GM20000 (cell line): ENCODE results near the gene PAK3.

Experiments used
- DNase-seq: peaks from one replicate; pipeline ENCODE4 v3.0.0; 2012; ENCODE audit warnings: low spot score
- TF ChIP-seq, protein P1 (sequence below): IDR thresholded peaks from 2 replicates; pipeline ENCODE4 v1.5.1; 2012; ENCODE audit warnings: mild to moderate bottlenecking, control low read depth; ENCODE audit errors: extremely low read depth, missing control alignments

PAK3 gene

DNA sequence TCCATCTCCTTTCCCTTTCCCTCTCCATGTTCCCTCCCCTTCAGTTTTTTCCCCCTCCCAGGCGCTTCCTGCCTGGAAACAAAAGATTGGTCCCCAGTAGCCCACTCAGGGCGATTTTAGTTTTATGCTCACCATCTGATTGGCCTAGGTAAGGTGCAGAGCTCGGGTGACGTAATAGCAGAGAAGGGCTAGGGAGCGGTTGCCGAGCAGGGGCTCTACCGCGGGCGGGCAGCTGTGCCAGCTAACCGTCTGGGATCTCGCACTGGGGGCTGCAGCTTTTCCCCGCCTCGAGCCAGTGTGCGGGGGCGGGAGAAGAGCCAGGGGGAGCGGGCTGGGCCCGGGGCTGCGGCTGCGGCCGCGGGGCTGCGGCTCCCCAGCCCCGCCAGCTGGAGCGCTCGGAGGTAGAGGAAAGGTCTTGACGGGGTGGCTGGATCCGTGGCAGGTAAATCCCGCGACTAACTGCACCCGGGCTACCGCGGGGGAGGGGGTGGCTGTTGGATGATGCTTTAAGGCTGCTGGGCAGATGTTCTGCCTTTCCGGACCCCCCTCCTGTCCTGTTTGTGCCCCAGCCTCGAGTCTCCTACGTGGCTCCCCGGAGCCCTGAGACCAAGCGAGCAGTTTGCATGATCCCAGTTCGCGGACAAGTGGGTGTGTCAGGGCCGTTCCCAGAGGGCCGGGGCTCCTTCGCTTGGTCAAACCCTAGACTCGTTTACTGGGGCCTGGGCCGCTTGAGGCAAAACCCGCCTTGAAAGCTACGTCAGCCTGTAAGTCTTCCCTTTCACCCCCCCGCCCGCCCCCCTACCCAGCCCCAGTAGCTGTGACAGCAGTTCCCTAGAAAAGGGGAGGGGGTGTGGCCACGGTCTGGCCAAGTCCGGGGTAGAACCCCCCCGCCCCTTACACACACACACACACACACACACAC lies at the start of gene PAK3:
Gene PAK3 (plus strand): TSS at position 218 of the 922 bp plus-strand sequence. CDS start 26,913 bp downstream, outside the sequence.
- no peak for DNase-seq
- TF ChIP-seq, protein P1, sequence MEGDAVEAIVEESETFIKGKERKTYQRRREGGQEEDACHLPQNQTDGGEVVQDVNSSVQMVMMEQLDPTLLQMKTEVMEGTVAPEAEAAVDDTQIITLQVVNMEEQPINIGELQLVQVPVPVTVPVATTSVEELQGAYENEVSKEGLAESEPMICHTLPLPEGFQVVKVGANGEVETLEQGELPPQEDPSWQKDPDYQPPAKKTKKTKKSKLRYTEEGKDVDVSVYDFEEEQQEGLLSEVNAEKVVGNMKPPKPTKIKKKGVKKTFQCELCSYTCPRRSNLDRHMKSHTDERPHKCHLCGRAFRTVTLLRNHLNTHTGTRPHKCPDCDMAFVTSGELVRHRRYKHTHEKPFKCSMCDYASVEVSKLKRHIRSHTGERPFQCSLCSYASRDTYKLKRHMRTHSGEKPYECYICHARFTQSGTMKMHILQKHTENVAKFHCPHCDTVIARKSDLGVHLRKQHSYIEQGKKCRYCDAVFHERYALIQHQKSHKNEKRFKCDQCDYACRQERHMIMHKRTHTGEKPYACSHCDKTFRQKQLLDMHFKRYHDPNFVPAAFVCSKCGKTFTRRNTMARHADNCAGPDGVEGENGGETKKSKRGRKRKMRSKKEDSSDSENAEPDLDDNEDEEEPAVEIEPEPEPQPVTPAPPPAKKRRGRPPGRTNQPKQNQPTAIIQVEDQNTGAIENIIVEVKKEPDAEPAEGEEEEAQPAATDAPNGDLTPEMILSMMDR: no peak

DNA sequence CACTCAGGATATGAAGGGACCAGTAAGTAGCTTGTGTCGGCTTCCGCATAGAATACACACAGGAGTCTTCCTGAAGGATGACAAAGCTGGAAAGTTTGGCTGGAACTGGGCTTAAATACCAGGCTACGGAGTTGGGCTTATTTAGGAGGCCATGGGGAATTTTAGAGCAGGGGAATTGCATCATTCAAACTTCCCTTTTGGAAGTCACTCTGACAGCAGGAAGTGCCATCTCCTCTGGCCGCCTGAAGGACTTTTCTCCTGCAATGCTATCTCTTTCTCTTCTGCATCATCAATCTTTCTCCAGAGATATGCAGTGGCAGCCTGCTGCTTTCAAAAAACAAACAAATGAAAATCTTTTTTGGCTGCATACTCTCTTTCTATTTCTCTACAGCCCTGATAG lies 48.4 kb upstream of the PAK3 start:
- no peak for DNase-seq
- TF ChIP-seq, protein P1: no peak

DNA sequence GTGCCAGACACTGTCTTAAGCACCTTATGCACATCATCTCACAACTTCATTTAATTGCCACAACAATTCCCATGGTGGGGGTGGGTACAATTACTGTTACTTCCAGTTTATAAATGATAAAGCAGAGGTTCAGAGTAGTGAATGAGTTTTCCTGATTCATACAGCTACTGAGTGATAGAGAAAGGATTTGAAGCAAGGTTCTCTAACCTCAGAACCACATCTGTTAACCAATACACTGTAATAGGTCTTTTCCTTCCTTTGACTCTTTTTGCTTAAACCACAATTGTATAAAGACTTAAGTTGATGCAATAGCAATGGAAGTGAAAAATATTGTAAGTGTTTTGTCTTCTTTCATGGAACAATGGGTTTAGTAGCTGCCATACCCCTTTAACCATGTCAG lies 43.5 kb upstream of the PAK3 start:
- DNase-seq: no peak
- TF ChIP-seq, protein P1: no peak

DNA sequence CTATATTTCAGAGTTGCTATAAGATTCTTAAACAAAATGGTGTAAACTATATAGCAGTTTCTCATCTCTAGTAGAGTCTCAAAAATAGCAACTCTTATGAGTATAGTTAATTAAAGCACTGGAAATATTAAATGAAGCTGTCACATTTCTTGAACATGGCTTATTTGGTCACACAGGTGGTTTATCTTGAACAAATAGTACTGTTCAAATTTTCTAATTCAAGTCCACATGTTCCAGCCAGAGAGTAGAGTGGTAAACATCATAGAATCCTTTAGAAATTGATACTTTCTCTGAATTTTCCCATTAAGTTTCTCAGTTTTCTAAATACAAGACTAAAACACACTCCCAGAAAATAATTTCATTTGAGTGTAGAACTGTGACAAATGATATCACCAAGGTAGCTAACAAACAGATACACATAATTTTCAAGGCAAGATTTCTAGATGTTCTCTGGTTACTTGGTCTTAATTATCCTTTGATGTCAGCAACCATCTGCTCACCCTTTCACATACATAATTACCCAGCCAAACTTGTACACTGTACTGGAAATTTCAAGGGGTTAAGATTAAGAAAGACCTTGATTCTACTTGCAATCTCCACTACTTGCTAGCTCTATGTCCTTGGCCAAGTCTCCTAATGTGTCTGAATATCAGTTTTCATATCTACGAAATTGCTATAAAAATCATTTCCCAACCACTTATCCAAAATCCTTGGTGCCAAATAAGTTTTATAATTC lies 24.3 kb upstream of the PAK3 start:
- DNase-seq: no peak
- TF ChIP-seq, protein P1: no peak

DNA sequence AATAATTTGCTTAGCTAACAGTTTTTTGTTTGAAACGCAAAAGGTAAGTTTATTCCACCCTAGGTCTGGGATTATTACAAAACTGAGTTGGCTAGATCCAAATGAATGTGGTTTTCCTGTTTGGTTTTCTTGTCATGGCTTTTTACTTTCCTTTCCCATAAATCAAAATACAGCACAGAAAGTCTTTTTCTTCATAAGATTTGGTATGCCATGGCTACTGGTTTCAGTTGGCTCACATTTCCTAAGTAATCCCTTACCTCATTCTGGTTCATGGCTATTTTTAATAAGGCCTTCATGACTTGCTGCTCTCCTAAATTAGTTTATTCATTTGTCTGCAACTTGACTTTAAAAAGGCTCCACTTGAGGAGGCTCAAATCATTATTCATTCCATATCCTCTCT lies 12.9 kb upstream of the PAK3 start:
- DNase-seq: no peak
- TF ChIP-seq, protein P1: no peak

DNA sequence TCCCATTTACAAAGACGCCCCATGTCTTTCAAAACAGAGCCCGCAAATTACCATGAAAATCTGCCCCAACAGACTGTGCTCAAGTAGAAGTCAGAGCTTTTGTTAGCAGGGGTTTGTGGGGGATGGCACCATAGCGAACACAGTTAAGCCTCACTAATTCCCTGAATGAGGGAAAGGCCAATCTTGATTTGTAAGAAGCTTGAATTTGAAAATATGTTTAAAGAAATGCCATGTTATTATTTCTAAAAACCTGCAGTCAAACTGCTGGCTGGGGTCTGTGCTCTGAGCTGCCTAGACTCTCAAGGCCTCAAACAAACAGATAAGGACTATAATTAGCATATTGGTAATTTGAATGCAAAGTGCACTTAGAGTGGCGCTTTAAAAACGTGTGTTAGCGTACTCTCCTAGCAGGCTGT lies 9.4 kb upstream of the PAK3 start:
- TF ChIP-seq, protein P1: no peak
- no peak for DNase-seq

DNA sequence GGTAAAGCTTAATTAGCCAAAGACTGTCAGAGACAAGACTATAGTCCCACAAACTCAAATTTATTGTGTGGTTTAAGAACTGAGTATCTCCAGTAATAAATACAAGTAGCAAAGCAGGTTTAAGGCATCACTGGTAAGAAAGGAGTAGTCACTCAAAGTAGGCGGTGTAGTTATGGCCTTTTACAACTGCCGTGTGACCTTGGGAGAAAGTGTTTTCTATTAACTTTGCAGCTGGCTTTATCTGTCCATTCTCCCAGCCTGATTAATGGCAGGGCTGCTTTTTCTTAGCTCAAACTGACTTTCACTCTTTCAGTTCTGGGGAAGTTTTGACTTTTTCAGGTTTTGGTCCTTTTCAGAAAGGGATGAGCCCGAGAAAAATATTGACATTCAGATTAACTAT lies 7.4 kb upstream of the PAK3 start:
- no peak for DNase-seq
- TF ChIP-seq, protein P1: no peak
